H1 (cell line): ENCODE data around the gene KIF23. TPM values are rescaled to one million over a fixed set of nuclear protein-coding genes. Genes with fewer than 3 reads are reported as not detected.

Source experiments
- CTCF ChIA-PET: fragments of 300-600 bp; sonication (Branson Sonifier 250); formaldehyde crosslinking; loops from one replicate; lab custom pipeline; 2021; ENCODE audit not compliant: partially characterized antibody; lab: Charles Lee
- POLR2A ChIA-PET: fragments of 300-600 bp; sonication (Branson Sonifier 250); formaldehyde crosslinking; loops from one replicate; lab custom pipeline; 2021; ENCODE audit warnings: inconsistent platforms; ENCODE audit not compliant: partially characterized antibody; lab: Charles Lee
- DNase-seq, 2 experiments: peaks; one replicate each; pipeline versions ENCODE4 v3.0.0 to v3.0.0-alpha.2; 2010 to 2022; ENCODE audit warnings: low spot score in 2 of 2, low read depth in 1 of 2, mixed read lengths in 1 of 2
- FAIRE-seq: peaks from 2 replicates; lab custom pipeline; 2011; peaks lifted over from hg19 to GRCh38; lab: Jason Lieb, UNC
- H2AFZ ChIP-seq: 2 replicates; pipeline ENCODE4 v1.8.1; 2012; ENCODE audit warnings: low read length, inconsistent platforms
- H2AK5ac ChIP-seq: 2 replicates; pipeline ENCODE4 v1.6.1; 2013; ENCODE audit warnings: low read depth, low read length
- H2BK120ac ChIP-seq: replicated peaks from 2 replicates; pipeline ENCODE3; 2013; ENCODE audit warnings: low read depth, low read length, inconsistent platforms
- H2BK12ac ChIP-seq: 2 replicates; pipeline ENCODE4 v1.6.1; 2013; ENCODE audit warnings: low read depth, low read length
- H2BK15ac ChIP-seq: 2 replicates; pipeline ENCODE4 v1.6.1; 2013; ENCODE audit warnings: low read length
- H2BK20ac ChIP-seq: 2 replicates; pipeline ENCODE4 v1.6.1; 2013; ENCODE audit warnings: low read length
- H2BK5ac ChIP-seq: 2 replicates; pipeline ENCODE4 v1.6.1; 2013; ENCODE audit warnings: low read depth, low read length
- H3K14ac ChIP-seq: 2 replicates; pipeline ENCODE4 v1.6.1; 2013; ENCODE audit warnings: inconsistent platforms; ENCODE audit not compliant: insufficient read length
- H3K18ac ChIP-seq: 2 replicates; pipeline ENCODE4 v1.6.1; 2013; ENCODE audit warnings: low read length; ENCODE audit errors: extremely low read depth
- H3K23ac ChIP-seq: 2 replicates; pipeline ENCODE4 v1.6.1; 2013; ENCODE audit warnings: inconsistent platforms; ENCODE audit not compliant: insufficient read length
- H3K23me2 ChIP-seq: 2 replicates; pipeline ENCODE4 v1.6.1; 2013; ENCODE audit warnings: low read depth, low read length
- H3K27ac ChIP-seq: 2 replicates; pipeline ENCODE4 v1.6.1; 2011; ENCODE audit warnings: low read depth, low read length, inconsistent platforms
- H3K27me3 ChIP-seq, 4 experiments: replicated peaks in 1 of 4; 1 replicate in 1 of 4; 2 replicates in 3 of 4; pipeline versions ENCODE4 v1.6.1 to v1.8.1; 2011 to 2013; ENCODE audit warnings: low read length in 3 of 4, mild to moderate bottlenecking in 3 of 4, inconsistent platforms in 2 of 4, mixed read lengths in 2 of 4, moderate library complexity in 1 of 4; ENCODE audit not compliant: control insufficient read depth in 3 of 4, insufficient read depth in 3 of 4; ENCODE audit errors: extremely low read depth in 1 of 4
- H3K36me3 ChIP-seq, 4 experiments: 2 replicates each; pipeline versions ENCODE4 v1.6.1 to v1.8.1; 2011 to 2013; ENCODE audit warnings: mild to moderate bottlenecking in 4 of 4, low read length in 3 of 4, moderate library complexity in 2 of 4, control low read depth in 1 of 4, inconsistent platforms in 1 of 4; ENCODE audit not compliant: insufficient read depth in 4 of 4, control insufficient read depth in 2 of 4
- H3K4ac ChIP-seq: replicated peaks from 2 replicates; pipeline ENCODE3; 2013; ENCODE audit warnings: low read length, low read depth, mixed read lengths, inconsistent platforms; ENCODE audit not compliant: insufficient read length
- H3K4me1 ChIP-seq, 4 experiments: replicated peaks in 1 of 4; 1 replicate in 1 of 4; 2 replicates in 3 of 4; pipeline versions ENCODE4 v1.6.1 to v1.8.1; 2011 to 2013; ENCODE audit warnings: low read length in 3 of 4, inconsistent platforms in 2 of 4, mixed read lengths in 1 of 4; ENCODE audit not compliant: insufficient read depth in 4 of 4, control insufficient read depth in 3 of 4
- H3K4me2 ChIP-seq, 2 experiments: 2 replicates each; pipeline versions ENCODE4 v1.6.1 to v1.8.1; 2011 to 2013; ENCODE audit warnings: low read depth in 2 of 2, low read length in 2 of 2, control low read depth in 1 of 2, inconsistent platforms in 1 of 2, mild to moderate bottlenecking in 1 of 2; ENCODE audit not compliant: insufficient read depth in 1 of 2
- H3K4me3 ChIP-seq, 4 experiments: fragments of 200-600, 300-600 bp in 1 of 4; sonication (generic), shearing (Covaris generic), sonication (Bioruptor Twin) in 1 of 4; 2 replicates each; pipeline versions ENCODE4 v1.5.1 to v1.8.1; 2011 to 2016; ENCODE audit warnings: low read length in 4 of 4, low read depth in 3 of 4, control low read depth in 2 of 4, inconsistent platforms in 2 of 4, mild to moderate bottlenecking in 2 of 4, mixed read lengths in 1 of 4, moderate library complexity in 1 of 4; ENCODE audit not compliant: insufficient read depth in 2 of 4; ENCODE audit errors: extremely low read depth in 1 of 4
- H3K56ac ChIP-seq: replicated peaks from 2 replicates; pipeline ENCODE3; 2013; ENCODE audit warnings: low read depth, mild to moderate bottlenecking, mixed read lengths, low read length, inconsistent platforms; ENCODE audit not compliant: insufficient read length
- H3K79me1 ChIP-seq: 2 replicates; pipeline ENCODE4 v1.6.1; 2013; ENCODE audit warnings: low read depth, low read length, control low read depth
- H3K79me2 ChIP-seq, 2 experiments: 2 replicates each; pipeline versions ENCODE4 v1.6.1 to v1.8.1; 2012 to 2013; ENCODE audit warnings: low read length in 2 of 2, mild to moderate bottlenecking in 2 of 2, inconsistent platforms in 1 of 2; ENCODE audit not compliant: insufficient read depth in 2 of 2, control insufficient read depth in 1 of 2
- H3K9ac ChIP-seq, 4 experiments: replicated peaks in 1 of 4; 1 replicate in 1 of 4; 2 replicates in 3 of 4; pipeline versions ENCODE4 v1.6.1 to v1.8.1; 2011 to 2013; ENCODE audit warnings: low read depth in 3 of 4, low read length in 3 of 4, control low read depth in 2 of 4, mild to moderate bottlenecking in 2 of 4, moderate library complexity in 2 of 4, inconsistent platforms in 1 of 4; ENCODE audit errors: extremely low read depth in 1 of 4
- H3K9me3 ChIP-seq, 2 experiments: 2 replicates each; pipeline versions ENCODE4 v1.6.1 to v1.8.1; 2012 to 2013; ENCODE audit warnings: mild to moderate bottlenecking in 2 of 2, moderate library complexity in 2 of 2, control low read depth in 1 of 2, inconsistent platforms in 1 of 2, low read depth in 1 of 2, low read length in 1 of 2, mixed read lengths in 1 of 2; ENCODE audit not compliant: insufficient read depth in 2 of 2
- H4K20me1 ChIP-seq, 2 experiments: replicated peaks in 1 of 2; 2 replicates each; pipeline versions ENCODE3 to v1.8.1; 2011 to 2013; ENCODE audit warnings: inconsistent platforms in 2 of 2, low read length in 2 of 2, mild to moderate bottlenecking in 1 of 2; ENCODE audit not compliant: insufficient read depth in 2 of 2, control insufficient read depth in 1 of 2
- H4K5ac ChIP-seq: 2 replicates; pipeline ENCODE4 v1.6.1; 2013; ENCODE audit warnings: low read length, low read depth, mixed read lengths, inconsistent platforms; ENCODE audit not compliant: insufficient read length
- H4K8ac ChIP-seq: 2 replicates; pipeline ENCODE4 v1.8.0; 2013; ENCODE audit warnings: mild to moderate bottlenecking, moderate library complexity, low read length, inconsistent platforms; ENCODE audit not compliant: insufficient read depth; ENCODE audit errors: extremely low read depth
- H4K91ac ChIP-seq: replicated peaks from 2 replicates; pipeline ENCODE3; 2013; ENCODE audit warnings: low read length, mixed read lengths, inconsistent platforms; ENCODE audit not compliant: insufficient read length
- CEBPB ChIP-seq: IDR thresholded peaks from 2 replicates; pipeline ENCODE4 v1.6.1; 2012; ENCODE audit warnings: low read depth, low read length
- CREB1 ChIP-seq: IDR thresholded peaks from 2 replicates; pipeline ENCODE4 v1.6.1; 2012; ENCODE audit warnings: inconsistent platforms
- FOSL1 ChIP-seq: IDR thresholded peaks from 2 replicates; pipeline ENCODE4 v1.6.1; 2011; ENCODE audit warnings: mild to moderate bottlenecking, low read depth, low read length, moderate library complexity; ENCODE audit not compliant: insufficient read depth
- POLR2A ChIP-seq, 2 experiments: IDR thresholded peaks; 1 replicate in 1 of 2; 2 replicates in 1 of 2; pipeline ENCODE4 v1.6.1; 2011; ENCODE audit warnings: low read depth in 2 of 2, low read length in 2 of 2, mild to moderate bottlenecking in 2 of 2; ENCODE audit errors: control extremely low read depth in 1 of 2
- POLR2AphosphoS5 ChIP-seq: IDR thresholded peaks from 2 replicates; pipeline ENCODE4 v1.6.1; 2011; ENCODE audit warnings: low read depth, low read length
- SP1 ChIP-seq: IDR thresholded peaks from 2 replicates; pipeline ENCODE4 v1.6.1; 2011; ENCODE audit warnings: low read depth, low read length
- SP4 ChIP-seq: IDR thresholded peaks from 2 replicates; pipeline ENCODE4 v1.6.1; 2012; ENCODE audit warnings: low read length, inconsistent platforms
- TAF7 ChIP-seq: optimal IDR thresholded peaks from 2 replicates; pipeline ENCODE3; 2011; ENCODE audit warnings: low read depth, mild to moderate bottlenecking, inconsistent platforms, low read length, moderate library complexity, borderline replicate concordance
- WGBS, 2 experiments: shearing (Covaris generic) in 1 of 2; methylation state at CpG; one replicate each; pipeline versions ENCODE4 v1.1.6 to v1.1.7; 2013 to 2015; ENCODE audit warnings: low lambda C conversion rate in 2 of 2, mixed read lengths in 2 of 2, inconsistent platforms in 1 of 2, low coverage in 1 of 2, missing lambda C conversion rate in 1 of 2; ENCODE audit not compliant: insufficient replicate concordance in 2 of 2, insufficient coverage in 1 of 2, insufficient read length in 1 of 2; ENCODE audit errors: extremely low coverage in 1 of 2, missing lambda C conversion rate in 1 of 2; 5-methylcytosine and 5-hydroxymethylcytosine counted together
- polyA plus RNA-seq, 7 experiments: library from polyadenylated mRNA; depleted of rRNA in 3 of 7; stranded (reverse) in 5 of 7; unstranded in 2 of 7; fragments of >200 nt in 5 of 7; fragments of 200-250 nt in 2 of 7; gene quantifications; 1 replicate in 5 of 7; 2 replicates in 1 of 7; 4 replicates in 1 of 7; pipeline versions ENCODE4 v1.2.1 to v1.2.3, GENCODE V29; 2011 to 2013; ENCODE audit warnings: missing spikeins in 2 of 7, mixed read lengths in 2 of 7
- total RNA-seq: library from RNA; stranded (reverse); fragmentation: NEBNext Ultra II Directional; extraction: Animal tissue kit (Norgen Biotek cat#: 25700); gene quantifications from 2 replicates; pipeline ENCODE4 v1.2.1, GENCODE V29; 2021

The KIF23 gene
- total and polyA plus RNA-seq, 2 of the 8 experiments (the other 6 are each of a cell fraction or from before 2014, with no cell fraction given), result 26.2 to 77.4 TPM

GRCh38 chr15:69457304-69458280 lies 43.4 kb downstream of the KIF23 start:
- no peaks in the 10 kb centered on the region for H3K27me3 ChIP-seq
- no peak overlapping the region for H2BK20ac ChIP-seq
- H4K8ac ChIP-seq, result no peak overlapping the region
- no peak overlapping the region for H2AFZ ChIP-seq
- H4K91ac ChIP-seq, result no peak overlapping the region
- no peak overlapping the region; a peak in 2 of 7 replicates for H3K9ac ChIP-seq
- H3K4ac ChIP-seq, result no peak overlapping the region
- FAIRE-seq (no peak), DNase-seq (no peak)
- no peak overlapping the region for H3K14ac ChIP-seq
- H3K4me1 ChIP-seq, result peaks cover 0 to 6% (median 1%) of the 10 kb centered on the region in 4 experiments; a peak in 3 of 7 replicates
- no peak overlapping the region for H2BK12ac ChIP-seq
- no peaks in the 10 kb centered on the region for H3K9me3 ChIP-seq
- peaks cover 3% of the 10 kb centered on the region; the same call in 1 of the 2 replicates for H3K79me1 ChIP-seq
- no peak overlapping the region for H2BK120ac ChIP-seq
- H3K18ac ChIP-seq, result no peak overlapping the region
- H3K23me2 ChIP-seq, result 0 out of 2 replicates have a peak, but pooled peaks cover 5% of the 10 kb centered on the region
- no peak overlapping the region for H2BK15ac ChIP-seq
- H3K79me2 ChIP-seq, result peaks cover 14 to 32% of the 10 kb centered on the region in 2 experiments
- H3K23ac ChIP-seq, result no peak overlapping the region
- no peak overlapping the region for H3K4me3 ChIP-seq
- no peak overlapping the region for H3K56ac ChIP-seq
- peaks cover 23 to 26% of the 10 kb centered on the region in 2 experiments for H4K20me1 ChIP-seq
- 83% methylated on average over 8 of the region's 8 CpGs; no CpG with 5 or more reads in 1 of the 2 experiments for WGBS, 2 experiments
- ChIA-PET CTCF (interaction anchor here (1.0 to 3.7 kb wide), 2 partner anchors 8 to 20 kb away, joined by 3 to 20 read pairs; no protein-coding TSS in a partner anchor), POLR2A (interaction anchor here (0.6 to 9.7 kb wide), 9 partner anchors 8 to 1055 kb away, joined by 3 to 207 read pairs (median 3); no protein-coding TSS in a partner anchor)
- no peak overlapping the region for H3K4me2 ChIP-seq
- no peak overlapping the region for H3K27ac ChIP-seq
- H4K5ac ChIP-seq, result no peak overlapping the region
- peaks cover 13 to 42% (median 30%) of the 10 kb centered on the region in 4 experiments for H3K36me3 ChIP-seq
- H2AK5ac ChIP-seq, result no peak overlapping the region
- no peak overlapping the region for H2BK5ac ChIP-seq
- TF ChIP-seq TAF7 (peak; percentile 35), CREB1 (no peak), SP1 (no peak), FOSL1 (no peak), CEBPB (no peak), SP4 (no peak), POLR2AphosphoS5 (peak; percentile 72), POLR2A (IDR thresholded peaks at IDR 0.05; ENCODE audit: control extremely low read depth in 1 of 2, low read depth in 2 of 2, low read length in 2 of 2) (peak; percentile 35 to 41; a peak in 2 of 3 replicates)
